ENCODE data around the gene MYH6. TPM values are rescaled to one million over a fixed set of nuclear protein-coding genes. Genes with fewer than 3 reads are reported as not detected.

MYH6 gene
- total RNA-seq, 1 experiment from 2014 or later = not detected

DNA sequence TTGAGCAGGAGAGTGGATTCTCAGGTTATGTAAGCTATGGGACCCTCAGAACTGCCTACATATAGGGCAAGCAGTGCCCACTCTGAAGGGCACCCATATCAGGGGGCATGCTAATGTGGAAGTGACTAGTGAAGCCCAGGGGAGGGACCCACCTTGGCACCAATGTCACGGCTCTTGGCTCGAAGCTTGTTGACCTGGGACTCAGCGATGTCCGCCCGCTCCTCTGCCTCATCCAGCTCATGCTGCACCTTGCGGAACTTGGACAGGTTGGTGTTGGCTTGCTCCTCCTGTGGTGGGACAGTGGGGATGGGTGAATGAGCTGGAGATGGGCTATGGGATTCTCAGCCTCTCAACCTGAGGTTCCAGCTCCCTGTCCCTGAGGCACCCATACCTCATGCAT lies 25.8 kb downstream of the MYH6 start:
- H3K27me3 ChIP-seq (ENCODE audit: low read length) = no peaks in the 10 kb centered on the region
- H3K36me3 ChIP-seq (ENCODE audit: insufficient read depth, low read length) = no peaks in the 10 kb centered on the region
- no peaks in the 10 kb centered on the region; the same call in 1 of the 2 replicates for H4K20me1 ChIP-seq (ENCODE audit: insufficient read depth, low read depth, low read length)
- no peaks in the 10 kb centered on the region for H3K9me2 ChIP-seq (replicated peaks; ENCODE audit: insufficient read depth, low read length)
- no peak overlapping the region for H3K4me3 ChIP-seq (ENCODE audit: low read length)
- no peak overlapping the region for H3K9ac ChIP-seq (ENCODE audit: low read length)
- no peak overlapping the region for H3K4me2 ChIP-seq (ENCODE audit: low read depth, low read length, poor library complexity, severe bottlenecking)
- no peaks in the 10 kb centered on the region for H3K4me1 ChIP-seq (ENCODE audit: low read length)
- H3K9me3 ChIP-seq (ENCODE audit: low read length) = no peaks in the 10 kb centered on the region
- no peak overlapping the region for H2AFZ ChIP-seq (ENCODE audit: low read length)
- no peaks in the 10 kb centered on the region for H3K79me2 ChIP-seq (ENCODE audit: low read length)
- H3K27ac ChIP-seq (ENCODE audit: low read length) = no peak overlapping the region
- DNase-seq = no peak

DNA sequence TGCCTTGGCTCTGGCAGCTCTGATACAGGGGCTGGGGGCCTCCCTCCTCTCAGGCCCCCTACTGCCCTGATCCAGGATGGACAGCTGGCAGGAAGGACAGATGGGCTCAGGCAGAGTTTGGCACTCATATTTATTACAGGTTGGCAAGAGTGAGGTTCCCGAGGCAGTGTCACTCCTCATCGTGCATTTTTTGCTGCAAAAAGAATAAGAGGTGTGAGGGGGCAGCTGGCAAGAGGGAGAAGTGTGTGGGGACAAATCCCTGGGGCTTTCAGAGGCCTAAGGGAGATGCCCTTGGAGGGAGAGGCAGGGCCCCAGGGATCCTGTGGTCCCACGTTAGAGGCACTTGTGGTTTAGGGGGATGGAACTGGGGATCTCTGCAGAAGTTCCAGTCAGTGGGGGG lies 26.2 kb downstream of the MYH6 start:
- H3K4me1 ChIP-seq (ENCODE audit: low read length) = no peaks in the 10 kb centered on the region
- H3K4me3 ChIP-seq (ENCODE audit: low read length) = no peak overlapping the region
- no peaks in the 10 kb centered on the region for H3K79me2 ChIP-seq (ENCODE audit: low read length)
- H3K9me3 ChIP-seq (ENCODE audit: low read length) = no peaks in the 10 kb centered on the region
- no peak overlapping the region for H3K9ac ChIP-seq (ENCODE audit: low read length)
- no peak overlapping the region for H3K4me2 ChIP-seq (ENCODE audit: low read depth, low read length, poor library complexity, severe bottlenecking)
- H4K20me1 ChIP-seq (ENCODE audit: insufficient read depth, low read depth, low read length) = no peaks in the 10 kb centered on the region; the same call in 1 of the 2 replicates
- DNase-seq = no peak
- no peak overlapping the region for H2AFZ ChIP-seq (ENCODE audit: low read length)
- H3K27ac ChIP-seq (ENCODE audit: low read length) = no peak overlapping the region
- no peaks in the 10 kb centered on the region for H3K36me3 ChIP-seq (ENCODE audit: insufficient read depth, low read length)
- no peaks in the 10 kb centered on the region for H3K27me3 ChIP-seq (ENCODE audit: low read length)
- no peaks in the 10 kb centered on the region for H3K9me2 ChIP-seq (replicated peaks; ENCODE audit: insufficient read depth, low read length)

DNA sequence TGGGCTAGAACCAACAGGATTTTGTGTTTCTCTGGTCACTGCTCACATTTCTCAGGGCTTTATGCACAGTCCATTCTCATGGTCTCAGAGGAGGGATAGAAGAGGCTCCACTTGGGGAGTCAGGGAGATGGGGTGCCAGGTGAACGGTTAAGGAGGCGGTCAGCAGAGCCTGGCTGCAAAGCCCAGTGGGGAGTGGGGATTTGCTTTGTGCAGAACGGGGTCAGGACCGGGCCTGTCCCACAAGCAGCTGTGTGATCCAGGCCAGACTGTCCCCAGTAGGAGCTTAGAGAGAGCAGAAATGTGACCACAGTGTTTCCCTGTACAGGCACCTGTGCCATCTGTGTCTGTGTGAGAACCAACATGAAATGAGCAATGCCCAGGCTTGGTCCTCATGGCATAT lies 27.1 kb downstream of the MYH6 start:
- H3K9me3 ChIP-seq (ENCODE audit: low read length) = no peaks in the 10 kb centered on the region
- H3K27me3 ChIP-seq (ENCODE audit: low read length) = no peaks in the 10 kb centered on the region
- H3K36me3 ChIP-seq (ENCODE audit: insufficient read depth, low read length) = no peaks in the 10 kb centered on the region
- no peak for DNase-seq
- no peaks in the 10 kb centered on the region; the same call in 1 of the 2 replicates for H4K20me1 ChIP-seq (ENCODE audit: insufficient read depth, low read depth, low read length)
- H3K9me2 ChIP-seq (replicated peaks; ENCODE audit: insufficient read depth, low read length) = no peaks in the 10 kb centered on the region
- no peaks in the 10 kb centered on the region for H3K79me2 ChIP-seq (ENCODE audit: low read length)
- no peak overlapping the region for H3K9ac ChIP-seq (ENCODE audit: low read length)
- no peak overlapping the region for H3K4me2 ChIP-seq (ENCODE audit: low read depth, low read length, poor library complexity, severe bottlenecking)
- H3K4me1 ChIP-seq (ENCODE audit: low read length) = no peaks in the 10 kb centered on the region
- H2AFZ ChIP-seq (ENCODE audit: low read length) = no peak overlapping the region
- no peak overlapping the region for H3K27ac ChIP-seq (ENCODE audit: low read length)
- no peak overlapping the region for H3K4me3 ChIP-seq (ENCODE audit: low read length)

DNA sequence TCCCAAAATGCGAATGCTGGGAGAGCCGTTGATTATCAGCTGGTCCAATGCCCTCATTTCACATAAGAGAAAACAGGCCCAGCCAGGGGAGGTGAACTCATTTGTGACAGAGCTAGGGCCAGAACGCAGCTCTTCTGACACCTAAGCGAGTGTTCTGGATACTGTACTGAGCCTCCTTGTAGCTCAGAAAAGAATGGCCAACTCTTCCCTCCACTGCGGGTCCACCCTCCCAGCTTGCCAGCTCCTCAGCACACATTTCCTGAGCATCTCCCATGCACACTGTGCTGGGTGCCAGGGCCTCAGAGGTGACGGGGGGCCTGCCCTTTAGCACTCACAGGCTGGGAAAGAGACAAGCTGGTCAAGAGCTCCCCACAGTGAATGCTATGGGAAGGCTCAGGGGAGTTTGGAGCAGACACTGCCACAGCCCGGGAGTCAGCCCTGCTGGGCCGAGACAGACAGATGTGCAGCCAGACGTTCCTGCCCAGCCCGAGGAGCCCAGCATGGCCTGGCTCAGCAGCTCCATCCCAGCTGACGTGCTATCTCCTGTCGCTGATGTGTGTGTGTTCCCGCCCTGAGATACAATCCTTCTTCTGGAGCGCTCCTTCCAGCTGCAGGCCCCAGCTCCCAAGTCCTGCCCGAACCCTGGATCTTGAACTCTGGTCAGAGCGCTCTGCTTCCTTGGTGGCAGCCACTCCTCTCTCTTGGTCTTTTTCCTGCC lies 27.7 kb downstream of the MYH6 start:
- no peaks in the 10 kb centered on the region for H3K27me3 ChIP-seq (ENCODE audit: low read length)
- no peak overlapping the region for H3K27ac ChIP-seq (ENCODE audit: low read length)
- no peak overlapping the region for H3K9ac ChIP-seq (ENCODE audit: low read length)

DNA sequence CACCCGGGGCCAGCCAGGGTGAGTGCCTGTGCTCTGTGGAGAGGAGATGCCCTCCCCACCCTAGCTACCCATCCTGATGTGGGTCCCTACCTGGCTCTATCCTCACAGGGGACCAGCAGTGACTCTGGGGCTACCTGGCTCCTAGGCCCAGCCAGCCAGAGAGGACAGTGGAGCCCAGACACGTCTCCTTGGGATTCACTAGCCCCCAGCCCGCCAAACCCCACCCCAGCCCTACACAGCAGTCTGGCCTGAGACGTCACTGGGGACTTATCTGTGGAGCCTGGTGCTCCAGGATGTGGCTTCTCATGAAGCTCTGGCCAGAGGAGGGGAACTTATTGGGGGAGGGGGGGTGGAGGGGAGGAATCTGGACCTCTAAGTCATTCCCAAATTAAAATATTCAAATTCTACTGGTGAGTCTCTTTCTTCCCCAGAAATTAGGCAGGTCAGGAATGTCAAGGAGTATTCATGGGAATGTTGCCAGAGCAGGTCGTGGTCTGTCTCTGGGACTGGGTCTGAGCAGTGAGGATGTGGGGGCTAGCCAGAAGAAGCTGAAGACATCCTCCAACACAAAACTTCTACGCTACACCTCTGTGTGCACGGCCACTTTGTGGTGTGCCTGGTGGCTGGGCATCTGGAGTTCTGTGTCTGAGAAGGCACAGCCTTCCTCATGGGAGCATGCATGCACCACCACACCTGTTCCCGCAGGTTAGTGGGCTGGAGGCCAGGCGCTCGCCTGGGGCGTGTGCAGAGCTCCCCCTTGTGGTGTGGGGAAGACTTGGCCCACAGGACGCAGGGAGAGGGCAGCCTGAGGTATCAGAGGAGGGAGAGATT lies 28.5 kb downstream of the MYH6 start:
- no peaks in the 10 kb centered on the region for H3K27me3 ChIP-seq (ENCODE audit: low read length)

More for the DNA sequence above, 27.7 kb downstream of the MYH6 start:
- Histone ChIP-seq H4K20me1 (ENCODE audit: insufficient read depth, low read depth, low read length) (no peaks in the 10 kb centered on the region; the same call in 1 of the 2 replicates), H3K36me3 (ENCODE audit: insufficient read depth, low read length) (no peaks in the 10 kb centered on the region), H3K79me2 (ENCODE audit: low read length) (no peaks in the 10 kb centered on the region), H3K4me3 (ENCODE audit: low read length) (no peak overlapping the region), H3K4me1 (ENCODE audit: low read length) (no peaks in the 10 kb centered on the region), H3K4me2 (ENCODE audit: low read depth, low read length, poor library complexity, severe bottlenecking) (no peak overlapping the region), H2AFZ (ENCODE audit: low read length) (no peak overlapping the region), H3K9me3 (ENCODE audit: low read length) (no peaks in the 10 kb centered on the region), H3K9me2 (replicated peaks; ENCODE audit: insufficient read depth, low read length) (no peaks in the 10 kb centered on the region)
- no peak for DNase-seq

DNA sequence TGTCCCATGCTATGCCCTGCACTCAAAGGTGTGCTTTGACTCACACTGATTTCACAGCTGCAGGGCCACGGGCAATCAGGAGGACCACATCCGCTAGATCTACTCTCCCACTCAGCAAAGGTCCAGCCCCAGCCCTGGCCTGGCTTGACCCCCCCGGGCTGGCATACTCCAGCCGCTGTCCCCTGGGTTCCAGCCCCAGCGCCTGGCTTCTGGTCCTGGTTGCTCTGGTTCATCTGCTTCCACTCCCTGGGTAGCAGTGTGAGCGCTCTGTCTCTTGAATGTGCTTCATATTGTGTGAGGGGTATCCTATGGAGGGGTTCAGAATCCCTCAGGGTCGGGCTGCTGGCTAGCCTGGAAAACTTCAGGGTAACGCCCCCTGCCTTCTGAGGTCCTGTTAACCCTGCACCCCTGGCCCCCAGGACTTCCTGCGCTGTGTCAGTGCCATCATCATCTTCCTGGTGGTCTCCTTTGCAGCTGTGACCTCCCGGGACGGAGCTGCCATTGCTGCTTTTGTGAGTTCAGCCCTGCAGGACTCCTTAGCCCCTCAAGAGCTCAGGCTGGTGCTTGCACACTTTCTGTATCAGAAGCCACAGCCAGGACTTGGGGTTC lies 29.4 kb downstream of the MYH6 start:
- Histone ChIP-seq H3K4me2 (ENCODE audit: low read depth, low read length, poor library complexity, severe bottlenecking) (no peak overlapping the region), H3K36me3 (ENCODE audit: insufficient read depth, low read length) (no peaks in the 10 kb centered on the region), H3K9me2 (replicated peaks; ENCODE audit: insufficient read depth, low read length) (no peaks in the 10 kb centered on the region), H3K27ac (ENCODE audit: low read length) (no peak overlapping the region), H3K4me3 (ENCODE audit: low read length) (no peak overlapping the region), H3K27me3 (ENCODE audit: low read length) (no peaks in the 10 kb centered on the region), H4K20me1 (ENCODE audit: insufficient read depth, low read depth, low read length) (no peaks in the 10 kb centered on the region; the same call in 1 of the 2 replicates), H3K4me1 (ENCODE audit: low read length) (no peaks in the 10 kb centered on the region), H3K79me2 (ENCODE audit: low read length) (no peaks in the 10 kb centered on the region), H2AFZ (ENCODE audit: low read length) (no peak overlapping the region), H3K9me3 (ENCODE audit: low read length) (no peaks in the 10 kb centered on the region), H3K9ac (ENCODE audit: low read length) (no peak overlapping the region)
- no peak for DNase-seq

More for the DNA sequence above, 28.5 kb downstream of the MYH6 start:
- H3K79me2 ChIP-seq (ENCODE audit: low read length) = no peaks in the 10 kb centered on the region
- peak; percentile 88 for DNase-seq
- H3K9me3 ChIP-seq (ENCODE audit: low read length) = no peaks in the 10 kb centered on the region
- H3K4me1 ChIP-seq (ENCODE audit: low read length) = no peaks in the 10 kb centered on the region
- H3K9me2 ChIP-seq (replicated peaks; ENCODE audit: insufficient read depth, low read length) = no peaks in the 10 kb centered on the region
- H2AFZ ChIP-seq (ENCODE audit: low read length) = no peak overlapping the region
- H4K20me1 ChIP-seq (ENCODE audit: insufficient read depth, low read depth, low read length) = no peaks in the 10 kb centered on the region; the same call in 1 of the 2 replicates
- H3K27ac ChIP-seq (ENCODE audit: low read length) = no peak overlapping the region
- H3K4me2 ChIP-seq (ENCODE audit: low read depth, low read length, poor library complexity, severe bottlenecking) = no peak overlapping the region
- H3K36me3 ChIP-seq (ENCODE audit: insufficient read depth, low read length) = no peaks in the 10 kb centered on the region
- no peak overlapping the region for H3K9ac ChIP-seq (ENCODE audit: low read length)
- H3K4me3 ChIP-seq (ENCODE audit: low read length) = no peak overlapping the region

DNA sequence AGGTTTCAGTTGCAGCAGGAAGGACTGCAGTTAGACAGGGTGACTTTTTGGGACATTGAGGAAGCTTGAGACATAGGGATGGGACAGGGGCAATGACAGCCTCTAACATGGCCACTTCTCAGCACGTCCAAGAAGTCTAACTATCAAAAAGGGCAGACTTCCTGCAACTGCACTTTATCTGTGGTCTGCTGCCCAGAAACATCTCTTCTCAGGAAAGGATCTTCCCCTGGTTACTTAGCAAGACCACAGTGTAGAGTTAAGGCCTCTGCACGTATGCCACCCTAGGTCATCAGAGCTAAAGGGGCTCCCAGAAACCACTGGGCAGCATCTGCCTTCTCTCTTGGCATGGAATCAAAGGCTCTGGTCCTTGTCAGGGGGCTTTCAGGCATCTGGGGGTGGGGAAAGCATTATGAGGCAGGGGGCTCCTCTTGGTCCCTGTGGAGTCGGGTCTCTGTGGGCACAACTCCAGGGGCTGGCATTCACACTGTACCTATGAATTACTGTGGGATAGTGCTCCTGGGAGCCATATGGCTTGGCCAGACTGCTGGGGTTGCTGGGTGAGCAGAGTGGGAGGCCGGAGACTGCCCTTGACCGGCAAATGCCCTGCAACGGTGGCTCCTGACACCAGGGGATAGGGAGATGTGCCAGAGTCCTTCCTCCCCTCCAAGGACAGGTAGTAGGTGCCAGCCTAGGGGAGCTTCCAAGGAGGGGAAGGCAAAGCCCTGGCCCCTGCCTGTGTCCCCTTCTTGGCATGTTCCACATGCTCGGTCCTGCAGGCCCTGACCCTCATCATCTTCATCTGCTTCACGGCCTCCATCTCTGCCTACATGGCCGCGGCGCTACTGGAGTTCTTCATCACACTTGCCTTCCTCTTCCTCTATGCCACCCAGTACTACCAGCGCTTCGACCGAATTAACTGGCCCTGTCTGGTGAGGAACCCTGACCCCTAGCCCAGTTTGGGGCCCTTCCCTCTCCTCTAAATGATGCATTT lies 30.2 kb downstream of the MYH6 start:
- Histone ChIP-seq H3K79me2 (ENCODE audit: low read length) (no peaks in the 10 kb centered on the region), H3K9ac (ENCODE audit: low read length) (no peak overlapping the region), H2AFZ (ENCODE audit: low read length) (no peak overlapping the region), H3K9me3 (ENCODE audit: low read length) (no peaks in the 10 kb centered on the region), H3K27me3 (ENCODE audit: low read length) (no peaks in the 10 kb centered on the region), H4K20me1 (ENCODE audit: insufficient read depth, low read depth, low read length) (no peaks in the 10 kb centered on the region; the same call in 1 of the 2 replicates), H3K27ac (ENCODE audit: low read length) (no peak overlapping the region), H3K36me3 (ENCODE audit: insufficient read depth, low read length) (no peaks in the 10 kb centered on the region), H3K9me2 (replicated peaks; ENCODE audit: insufficient read depth, low read length) (no peaks in the 10 kb centered on the region), H3K4me3 (ENCODE audit: low read length) (no peak overlapping the region), H3K4me2 (ENCODE audit: low read depth, low read length, poor library complexity, severe bottlenecking) (no peak overlapping the region), H3K4me1 (ENCODE audit: low read length) (no peaks in the 10 kb centered on the region)
- no peak for DNase-seq

Data from Karpas-422 (cell line).